C1 segment of cervical spinal cord (tissue), 14 donors: ENCODE measurements around the gene AVPR1B.

Experiments
- DNase-seq, 14 donors: peaks; one replicate each; lab custom pipeline; 2025; lab: John Stamatoyannopoulos, UW

AVPR1B gene

DNA sequence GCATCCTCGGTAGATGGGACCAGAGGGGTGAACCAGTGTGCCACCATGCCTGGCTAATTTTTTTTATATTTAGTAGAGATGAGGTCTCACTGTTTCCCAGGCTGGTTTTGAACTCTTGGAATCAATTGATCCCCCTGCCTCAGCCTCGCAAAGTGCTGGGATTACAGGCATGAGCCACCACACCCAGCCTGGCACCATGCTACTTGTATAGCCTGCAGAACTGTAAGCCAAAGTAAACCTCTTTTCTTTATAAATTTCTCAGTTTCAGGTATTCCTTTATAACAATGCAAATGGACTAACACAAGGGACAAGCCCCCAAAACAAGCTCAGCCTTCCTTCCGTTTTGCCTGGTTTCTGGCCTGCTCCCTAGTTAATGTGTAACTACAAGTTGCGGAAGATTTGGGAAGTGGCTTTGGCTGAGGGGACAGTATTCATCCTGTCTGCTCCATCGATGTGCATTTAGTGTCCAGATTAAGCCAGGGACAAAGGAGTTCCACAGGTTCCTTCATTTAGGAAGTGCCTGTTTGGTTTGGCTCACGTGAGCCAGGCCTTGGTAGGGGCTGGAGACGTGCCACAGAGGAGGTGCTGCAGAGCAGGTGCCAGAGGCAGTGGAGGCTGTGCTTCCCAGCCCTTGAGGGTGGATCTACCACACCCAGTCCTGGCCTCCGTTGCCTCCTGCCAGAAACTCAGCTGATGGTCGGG is 4.4 kb downstream of the AVPR1B start:
- no peak for DNase-seq

DNA sequence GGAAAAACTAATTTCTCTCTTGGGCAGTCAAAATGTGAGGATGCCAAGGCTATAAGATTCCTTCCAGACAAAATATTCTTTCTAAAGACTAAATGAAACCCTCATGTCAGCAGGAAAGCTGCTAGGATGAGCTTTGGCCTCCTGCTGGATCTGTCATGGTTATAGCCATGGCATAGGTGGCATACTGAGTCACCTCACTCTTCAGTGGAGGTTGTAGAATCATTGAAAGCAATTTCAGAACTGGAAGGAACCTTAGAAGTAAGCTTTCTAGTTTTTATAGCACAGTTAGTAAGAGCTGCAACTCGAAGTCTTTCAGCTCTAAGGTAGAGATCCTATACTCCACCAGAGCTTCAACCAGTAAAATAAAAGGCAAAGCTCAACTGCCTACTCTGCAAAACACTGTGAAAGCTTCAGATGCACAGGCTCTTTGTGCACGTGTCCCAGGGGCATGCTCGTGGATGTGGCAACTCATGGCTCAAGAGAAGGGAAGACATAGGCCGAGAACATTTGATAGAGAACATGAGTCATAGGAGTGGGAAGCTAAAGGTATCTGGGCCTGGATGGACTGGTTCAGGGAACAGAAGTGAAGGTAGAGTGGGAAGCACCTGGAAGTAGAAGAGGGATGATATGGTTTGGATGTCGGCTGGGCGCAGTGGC is 5.8 kb downstream of the AVPR1B start:
- no peak for DNase-seq

DNA sequence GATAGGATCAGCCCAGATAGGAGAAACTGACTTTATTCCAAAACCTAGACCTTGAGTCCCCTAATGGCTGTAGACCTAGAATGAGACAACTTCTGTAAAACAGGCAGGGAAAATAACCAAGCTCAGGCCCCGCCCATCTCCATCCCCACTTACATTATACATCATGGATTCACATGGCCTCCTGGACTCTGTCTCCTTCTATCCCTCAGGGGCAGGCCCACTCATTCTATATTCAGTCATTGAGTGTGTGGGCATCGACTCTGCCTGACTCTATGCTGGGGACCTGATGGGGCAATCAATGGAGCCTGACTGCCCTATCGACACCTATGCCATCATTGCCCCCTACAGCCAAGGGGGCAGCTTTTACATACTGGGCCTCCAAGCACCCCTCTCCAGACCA is 6.4 kb downstream of the AVPR1B start:
- DNase-seq, result no peak

DNA sequence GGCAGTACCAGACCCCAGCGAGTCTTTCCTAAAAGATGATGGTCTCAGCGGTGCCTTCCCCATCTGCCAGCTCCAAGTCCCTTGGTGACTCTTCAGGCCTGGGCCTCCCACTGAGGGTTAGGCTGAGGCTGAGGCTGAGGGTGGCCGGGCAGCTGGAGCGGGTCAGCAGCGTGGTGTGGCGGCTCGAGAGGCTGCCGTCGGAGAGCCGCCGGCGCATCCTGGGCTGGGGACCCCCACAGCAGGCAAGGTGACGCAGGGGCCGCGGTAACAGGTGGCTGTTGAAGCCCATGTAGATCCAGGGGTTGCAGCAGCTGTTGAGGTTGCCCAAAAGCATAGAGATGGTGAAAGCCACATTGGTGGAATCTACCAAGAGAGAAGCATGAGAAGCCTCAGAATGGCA is 7.0 kb downstream of the AVPR1B start:
- no peak for DNase-seq

DNA sequence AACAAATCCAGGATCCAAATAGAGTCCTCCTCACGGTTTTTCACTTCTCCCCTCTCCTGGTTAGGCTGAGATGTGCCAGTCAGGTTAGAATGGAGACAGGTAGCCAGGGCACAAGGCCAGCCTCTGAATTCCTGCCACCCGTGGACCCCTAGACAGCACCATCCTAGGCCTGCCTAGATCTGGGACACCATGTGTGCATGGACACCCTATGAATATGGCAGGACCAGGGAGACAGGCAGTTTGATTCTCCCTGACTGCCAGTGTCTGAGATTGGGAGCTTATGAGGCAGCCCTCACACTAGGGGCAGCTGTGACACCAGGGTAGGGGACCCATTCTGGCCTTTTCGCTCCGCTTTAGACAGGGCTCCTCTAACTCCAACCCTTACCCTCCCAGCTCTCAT is 7.5 kb downstream of the AVPR1B start:
- DNase-seq, result no peak

DNA sequence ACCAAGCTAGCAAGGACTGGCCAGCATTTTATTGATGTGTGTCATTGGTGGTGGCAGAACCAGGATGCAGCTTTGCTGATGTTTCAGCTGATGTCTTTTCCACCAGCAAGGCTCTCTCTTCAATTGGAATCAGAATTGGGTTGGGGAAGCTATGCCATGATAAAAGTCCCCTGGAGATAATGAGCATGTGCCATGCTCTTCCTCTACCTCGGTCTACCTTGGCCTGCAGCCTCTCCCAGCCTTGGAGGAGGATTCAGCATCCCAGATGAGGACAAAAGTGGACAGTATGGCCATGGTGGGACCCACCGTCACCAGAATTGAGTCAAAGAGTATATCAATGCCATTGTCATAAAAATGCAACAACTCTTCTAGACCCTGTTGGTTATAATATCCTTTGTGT is 8.6 kb downstream of the AVPR1B start:
- no peak for DNase-seq

DNA sequence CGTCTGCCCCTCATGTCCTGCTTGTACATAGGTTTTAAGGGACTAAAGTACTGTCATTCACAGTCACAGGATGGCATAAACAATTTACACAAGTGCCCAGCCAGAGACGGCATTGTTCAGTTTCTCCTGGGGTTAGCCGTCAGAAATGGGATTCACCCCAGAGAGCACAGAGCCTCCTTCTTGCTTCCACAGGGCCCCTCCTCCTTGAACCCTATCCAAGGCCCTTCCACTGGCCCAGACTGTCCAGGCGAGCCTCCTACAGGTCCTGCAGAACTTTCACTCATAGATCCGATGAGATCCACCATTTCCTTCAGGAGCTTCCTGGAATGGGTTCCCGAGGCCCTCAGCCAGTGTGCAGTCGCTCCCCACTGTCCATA is 10.0 kb downstream of the AVPR1B start:
- DNase-seq, result no peak

DNA sequence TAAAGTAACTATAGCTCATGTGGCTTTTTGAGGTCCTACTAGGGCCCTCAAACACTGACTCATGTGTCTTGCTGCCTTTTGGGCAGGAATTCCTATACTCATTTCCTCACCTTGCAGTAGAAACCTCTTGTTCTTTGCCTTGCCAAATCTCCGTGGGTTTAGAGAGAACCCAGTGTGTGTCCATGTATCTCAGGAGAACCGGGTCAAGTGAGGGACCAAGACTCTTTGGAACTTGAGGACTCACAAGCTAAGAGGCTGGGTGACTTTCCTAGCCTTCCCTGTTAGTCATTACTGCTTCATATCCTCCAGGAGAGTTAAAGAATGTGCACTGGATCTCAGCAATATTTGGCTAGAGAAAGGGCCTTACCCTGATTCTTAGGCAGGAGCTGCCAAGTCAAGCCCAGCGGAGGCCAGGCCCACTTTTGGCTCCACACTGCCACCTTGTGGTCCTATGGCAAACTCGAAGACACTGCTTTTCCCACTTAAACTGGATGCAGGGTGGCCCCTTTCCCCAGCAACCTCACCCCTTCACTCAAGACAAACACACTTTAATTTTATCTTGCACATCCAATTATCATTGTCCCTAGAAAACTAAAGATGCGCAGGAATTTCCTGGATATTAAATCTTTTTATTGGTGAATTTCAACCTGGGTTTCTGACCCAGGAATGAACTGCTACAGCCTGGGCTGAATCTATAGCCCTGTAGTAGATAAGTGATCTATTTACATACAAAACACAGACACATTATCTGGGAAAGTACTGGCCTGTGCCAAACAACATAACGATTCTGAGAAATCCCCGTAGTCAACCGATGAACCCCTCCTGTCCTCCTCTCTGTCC is 10.6 kb downstream of the AVPR1B start:
- peak; percentile 17 to 80 (median 59) for DNase-seq

DNA sequence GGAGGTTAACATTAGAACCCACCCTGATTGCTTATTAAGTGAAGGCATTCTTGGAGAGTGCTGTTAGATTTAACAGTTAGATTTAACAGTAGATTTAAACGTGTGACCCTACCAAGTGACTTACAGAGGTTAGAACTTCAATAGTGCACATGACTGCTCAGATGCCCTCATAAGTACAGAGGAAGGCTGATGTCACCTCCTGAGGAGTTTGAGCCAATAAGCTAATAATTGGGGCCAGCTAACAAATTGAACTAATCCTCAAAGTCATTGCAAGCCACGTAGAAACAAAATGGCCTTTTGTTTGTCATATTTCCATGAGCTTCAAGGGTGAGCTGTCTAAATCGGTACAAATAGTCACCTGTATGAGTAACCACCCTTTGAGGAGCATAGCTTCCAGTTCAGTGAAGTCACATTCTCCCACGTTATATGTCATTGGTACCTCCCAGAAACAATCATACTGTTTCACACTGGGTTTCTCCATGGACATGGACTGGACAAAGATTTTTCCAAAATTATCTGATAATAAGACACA is 11.7 kb downstream of the AVPR1B start:
- no peak for DNase-seq

DNA sequence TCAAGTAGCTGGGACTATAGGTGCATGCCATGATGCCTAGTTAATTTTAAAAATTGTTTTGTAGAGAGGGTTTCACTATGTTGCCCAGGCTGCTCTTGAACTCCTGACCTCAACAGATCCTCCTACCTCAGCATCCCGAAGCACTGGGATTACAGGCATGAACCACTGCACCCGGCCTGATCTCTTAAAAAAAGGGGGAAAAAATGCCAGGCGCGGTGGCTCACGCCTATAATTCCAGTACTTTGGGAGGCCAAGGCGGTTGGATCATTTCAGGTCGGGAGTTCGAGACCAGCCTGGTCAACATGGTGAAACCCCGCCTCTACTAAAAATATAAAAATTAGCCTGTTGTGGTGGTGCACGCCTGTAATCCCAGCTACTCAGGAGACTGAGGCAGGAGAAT is 13.2 kb downstream of the AVPR1B start:
- DNase-seq, result no peak

DNA sequence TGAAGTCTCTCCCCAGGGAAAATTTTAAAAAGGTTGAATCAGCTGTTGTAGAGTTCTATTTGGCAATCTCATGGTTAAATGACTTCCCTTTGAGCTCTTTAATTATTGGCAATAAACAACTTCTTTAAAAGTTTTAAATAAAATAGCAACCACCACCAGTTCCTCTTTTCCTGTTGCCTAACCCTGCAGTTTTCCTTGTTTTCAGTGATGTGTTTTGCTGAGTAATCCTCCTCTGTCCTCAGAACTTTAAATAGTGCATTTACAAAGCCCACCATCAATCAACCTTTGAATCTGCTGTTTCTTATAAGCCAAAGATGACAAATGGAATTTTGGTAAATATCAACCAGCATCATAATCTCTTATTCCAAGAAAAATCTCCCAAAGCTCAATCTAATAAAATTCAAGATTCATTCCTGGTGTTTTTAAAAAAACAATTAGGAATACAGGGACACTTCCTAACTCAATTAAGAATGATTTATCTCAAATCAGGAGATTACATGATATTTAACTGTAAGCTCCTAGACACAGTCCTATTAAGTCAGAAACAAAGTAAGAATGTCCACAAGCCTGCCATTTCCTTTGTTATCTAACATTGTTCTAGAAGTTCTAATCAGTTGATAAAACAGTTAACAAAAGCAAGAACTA is 14.8 kb downstream of the AVPR1B start:
- no peak for DNase-seq

DNA sequence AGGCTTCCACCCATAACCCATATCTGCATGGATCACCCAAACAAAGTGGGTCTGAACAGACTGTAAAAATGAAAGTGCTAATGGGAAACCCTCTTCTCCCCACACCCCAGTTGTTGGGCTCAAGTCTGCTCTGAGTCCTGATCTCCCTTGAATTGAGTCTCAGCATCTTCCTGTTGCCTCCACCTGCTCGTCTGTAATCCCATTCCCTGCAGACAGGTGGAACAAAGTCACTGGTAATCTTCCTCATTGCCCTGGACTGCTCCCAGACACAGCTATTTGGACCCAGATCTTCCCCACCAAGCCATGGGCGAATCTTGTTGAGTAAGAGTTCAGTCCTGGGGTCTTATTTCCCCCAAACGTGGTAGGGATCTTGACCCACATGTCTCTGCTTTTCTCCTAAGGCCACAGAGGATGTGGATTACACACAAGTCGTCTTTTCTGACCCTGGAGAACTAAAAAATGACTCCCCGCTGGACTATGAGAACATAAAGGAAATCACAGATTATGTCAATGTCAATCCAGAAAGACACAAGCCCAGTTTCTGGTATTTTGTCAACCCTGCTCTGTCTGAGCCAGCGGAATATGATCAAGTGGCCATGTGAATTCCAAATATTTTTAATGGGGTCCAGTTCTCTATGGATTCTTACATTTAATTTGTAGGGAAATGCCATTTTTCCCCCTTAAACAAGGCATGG is 15.7 kb downstream of the AVPR1B start:
- no peak for DNase-seq

DNA sequence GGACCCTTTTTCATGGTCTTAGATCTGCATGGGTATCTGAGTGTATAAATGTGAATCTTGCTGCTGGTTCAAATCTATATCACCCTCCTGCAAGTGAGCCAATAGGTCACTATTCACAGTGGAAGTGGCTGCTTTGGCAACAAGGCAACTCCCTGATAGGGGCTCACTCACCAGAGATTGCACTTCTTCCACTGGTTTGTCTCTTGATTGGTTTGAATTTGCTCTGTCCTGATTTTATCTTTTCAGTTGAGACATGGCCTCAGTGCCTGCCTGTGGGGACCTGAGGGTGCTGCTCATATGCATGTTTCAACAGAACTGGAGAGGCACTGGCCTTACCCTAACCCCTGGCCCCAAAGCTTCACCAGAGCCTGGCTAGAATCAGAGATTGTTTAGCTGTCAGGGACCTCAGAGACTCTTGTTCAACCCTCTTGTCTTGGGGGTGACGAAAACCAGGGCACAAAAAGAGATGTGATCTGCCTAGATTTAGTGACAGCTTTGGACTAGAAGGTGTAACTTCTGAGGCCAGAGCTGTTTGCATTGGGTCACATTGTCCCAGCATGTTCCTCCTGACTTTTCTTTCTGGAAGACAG is 16.9 kb downstream of the AVPR1B start:
- no peak for DNase-seq

DNA sequence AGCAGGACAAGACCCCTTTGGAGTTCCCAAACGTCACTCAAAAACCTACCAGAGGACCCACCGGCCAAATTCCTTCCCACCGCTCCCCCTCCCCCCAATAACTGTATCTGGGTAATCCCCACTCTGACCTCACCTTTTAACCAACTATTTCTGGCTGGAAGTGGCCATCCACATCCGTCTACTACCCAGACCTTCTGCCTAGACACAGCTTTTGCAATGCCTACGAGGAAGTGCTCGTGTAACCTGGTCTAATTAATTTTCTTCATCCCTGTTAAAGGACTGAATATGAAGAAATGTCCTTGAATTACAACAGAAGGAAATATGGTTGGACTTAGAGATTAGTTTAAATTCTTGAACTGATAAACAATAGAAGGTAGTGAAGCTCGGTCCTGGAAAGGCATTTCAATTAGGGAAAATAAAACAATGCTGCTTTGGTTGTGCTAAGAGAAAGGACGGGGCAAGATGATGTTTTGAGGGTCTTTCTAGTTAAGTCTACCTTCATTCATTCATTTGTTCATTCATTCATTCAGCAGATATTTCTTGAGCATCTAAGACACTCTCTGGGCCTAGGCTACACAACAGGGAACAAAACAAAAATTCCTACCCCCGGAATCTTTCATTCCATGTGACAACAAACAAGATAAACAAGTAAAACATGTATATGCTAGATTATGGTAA is 18.8 kb downstream of the AVPR1B start:
- DNase-seq, result no peak

DNA sequence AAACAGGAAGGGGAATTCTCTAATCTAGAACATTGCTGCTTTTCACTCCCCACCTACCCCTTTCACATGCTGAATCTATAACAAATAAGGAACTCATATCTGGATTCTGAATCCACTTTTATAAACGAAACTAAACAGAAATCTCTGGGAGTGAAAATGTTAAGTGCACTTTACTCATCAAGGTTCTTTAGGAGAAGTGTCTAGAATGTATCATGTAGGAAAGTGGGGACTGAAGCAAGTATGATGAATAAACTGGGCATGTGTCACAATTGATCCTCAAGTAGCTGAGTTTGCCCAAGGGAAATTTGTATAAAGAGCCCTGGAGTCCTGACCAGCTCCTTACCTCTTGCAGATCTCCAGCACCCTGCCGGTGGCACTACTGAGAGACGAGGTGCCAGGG is 19.8 kb downstream of the AVPR1B start:
- no peak for DNase-seq

DNA sequence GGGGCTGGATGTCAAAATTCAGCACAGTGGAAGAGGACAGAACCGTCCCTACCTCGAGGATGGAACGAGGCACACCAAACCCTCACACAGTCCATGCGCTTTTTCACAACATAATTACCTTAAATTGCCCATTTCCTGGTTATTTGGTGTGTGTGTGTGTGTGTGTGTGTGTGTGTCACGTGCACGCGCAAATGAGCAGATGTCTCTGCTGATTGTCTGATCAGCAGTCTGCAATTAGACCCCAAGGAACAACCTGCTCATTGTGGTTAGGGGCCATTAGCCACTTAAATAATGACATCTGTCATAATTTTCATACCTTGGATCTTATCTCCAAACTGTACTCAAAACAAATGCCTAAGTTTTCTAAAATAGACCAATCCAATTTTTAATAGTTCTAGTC is 23.2 kb downstream of the AVPR1B start:
- DNase-seq, result no peak

DNA sequence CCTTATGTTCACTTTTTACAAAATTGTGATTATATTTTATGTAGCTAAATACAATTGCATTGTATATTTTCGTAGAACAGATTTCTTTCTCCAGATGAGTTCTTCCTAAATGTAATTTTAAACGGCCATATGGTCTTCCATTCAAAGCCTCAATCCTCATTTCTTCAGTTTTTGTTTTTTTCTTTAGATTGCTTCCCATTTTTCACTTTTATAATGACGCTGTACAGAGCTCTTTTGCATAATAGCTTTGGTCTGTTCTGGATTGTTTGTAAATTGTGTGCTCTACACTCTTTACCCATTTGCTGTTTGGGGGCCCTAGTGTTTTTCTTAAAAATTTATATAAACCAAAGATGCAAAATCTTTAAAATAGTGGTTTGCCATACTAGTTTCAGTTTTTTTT is 27.8 kb downstream of the AVPR1B start:
- DNase-seq, result no peak

DNA sequence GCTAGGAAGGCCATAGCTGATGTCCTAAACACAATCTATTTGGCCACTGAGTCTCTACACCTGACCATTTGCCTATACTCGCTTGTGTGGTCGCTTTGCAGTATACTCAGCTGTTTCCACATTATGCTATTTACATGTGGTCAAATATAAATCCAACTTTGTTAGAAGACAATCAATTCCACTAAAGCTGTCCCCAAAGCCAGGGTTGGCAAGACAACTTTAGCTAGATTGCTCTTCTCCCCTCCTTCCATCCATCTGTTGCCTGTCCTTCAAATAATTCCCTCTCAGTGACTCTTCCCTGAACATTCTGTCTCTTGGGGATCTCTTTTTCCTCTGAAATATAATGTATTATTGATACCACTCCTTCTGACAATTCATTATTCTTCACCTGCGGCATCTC is 30.1 kb downstream of the AVPR1B start:
- DNase-seq, result no peak

DNA sequence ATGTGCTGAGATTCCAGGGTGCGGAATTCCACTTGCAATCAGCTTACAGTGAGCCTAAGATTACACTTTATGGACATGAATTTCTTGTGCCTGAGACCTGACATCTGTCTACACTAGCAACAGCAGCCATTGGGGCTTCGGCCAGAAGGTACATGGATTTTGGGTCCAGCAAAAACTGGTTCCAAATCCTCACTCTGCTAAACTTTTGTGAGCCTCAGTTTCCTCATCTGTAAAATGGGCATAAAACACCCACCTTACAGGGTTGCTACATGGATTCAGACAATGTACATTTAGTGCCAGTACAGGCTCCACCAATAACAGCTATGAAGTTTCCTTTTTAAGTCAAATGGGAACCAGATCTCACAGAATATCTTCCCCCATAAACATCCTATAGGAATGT is 33.4 kb downstream of the AVPR1B start:
- no peak for DNase-seq
